HG03025 (cell line): ENCODE data around the gene TSPAN31.
"Not testable (repeated sequence)": the region's sequence is repeated elsewhere in the genome, so short reads cannot be mapped to it uniquely, and the experiment has no call there.

Experiments
- ATAC-seq: cut with Tn5 transposase; IDR thresholded peaks from one replicate; pipeline ENCODE4 v1.9.1; 2021; ENCODE audit warnings: mild to moderate bottlenecking, moderate library complexity; ENCODE audit not compliant: unreplicated experiment, low FRiP score

TSPAN31 gene

DNA sequence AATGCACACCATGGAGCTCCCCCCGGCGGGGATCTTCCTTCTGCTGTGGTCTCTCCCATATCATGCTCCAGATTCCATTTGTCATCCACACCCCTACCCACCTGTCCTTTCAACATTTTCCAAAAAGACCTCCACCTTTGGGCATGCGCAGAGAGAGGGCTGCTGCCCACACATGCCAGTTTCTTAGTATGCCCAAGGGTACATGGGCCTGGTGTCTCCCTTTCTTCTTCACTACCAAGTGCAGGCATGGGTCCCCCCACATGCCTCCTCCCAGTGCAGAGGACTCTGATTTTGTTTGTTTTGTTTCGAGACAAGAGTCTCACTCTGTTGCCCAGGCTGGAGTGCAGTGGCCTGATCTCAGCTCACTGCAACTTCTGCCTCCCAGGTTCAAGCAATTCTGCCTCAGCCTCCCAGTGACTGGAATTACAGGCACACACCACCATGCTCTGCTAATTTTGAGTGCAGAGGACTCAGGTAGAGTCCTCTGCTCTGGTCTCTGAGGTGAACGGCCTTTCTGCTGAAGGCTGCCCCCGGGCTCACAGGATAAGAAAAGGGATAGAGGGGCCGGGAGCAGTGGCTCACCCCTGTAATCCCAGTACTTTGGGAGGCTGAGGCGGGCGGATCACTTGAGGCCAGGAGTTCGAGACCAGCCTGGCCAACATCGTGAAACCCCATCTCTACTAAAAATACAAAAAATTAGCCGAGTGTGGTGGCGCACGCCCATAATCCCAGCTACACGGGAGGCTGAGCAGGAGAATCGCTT, 22.8 kb upstream of the TSPAN31 start:
- ATAC-seq: not testable (repeated sequence)

DNA sequence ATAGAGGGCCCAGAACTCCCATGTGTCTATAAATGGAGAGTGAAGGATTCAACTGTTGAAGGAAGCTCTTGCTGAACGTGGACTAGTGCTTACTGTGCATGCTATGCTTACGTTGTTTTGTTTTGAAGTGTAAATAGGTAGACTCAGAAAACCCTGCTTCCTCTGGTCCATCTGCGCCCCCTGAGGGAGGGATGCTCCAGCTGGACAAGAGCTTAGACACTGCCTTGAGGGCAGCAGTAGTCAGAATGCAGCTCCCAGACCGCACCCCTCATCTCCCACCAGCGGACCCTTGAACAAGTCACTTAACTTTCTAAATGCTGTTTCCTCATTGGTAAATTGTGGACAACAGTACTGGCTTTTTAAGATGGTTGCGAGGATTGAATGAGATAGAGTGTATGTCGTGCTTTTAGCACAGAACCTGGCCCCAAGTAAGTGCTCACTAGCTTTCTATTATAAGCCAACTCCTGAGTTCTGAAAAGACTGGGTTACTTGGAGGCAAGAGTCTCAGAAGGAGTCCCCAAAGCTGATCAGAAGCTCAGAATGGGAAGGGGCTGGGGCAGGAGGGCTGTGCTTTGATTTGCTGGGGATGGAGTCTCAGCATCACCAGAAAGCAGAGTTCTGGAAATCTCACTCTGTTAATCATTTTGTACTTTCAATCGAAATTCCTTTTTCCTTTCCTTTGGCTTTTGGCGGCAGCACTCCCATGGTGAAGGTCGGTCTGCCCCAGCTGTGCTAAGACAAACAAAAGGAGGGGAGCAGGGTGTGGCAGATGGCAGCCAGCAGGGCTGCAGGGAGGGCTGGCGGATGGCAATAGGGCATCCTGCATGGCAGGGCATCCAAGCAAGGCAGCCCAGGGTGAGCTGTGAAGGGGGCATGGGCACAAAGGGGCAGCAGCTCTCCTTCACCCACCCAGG, 21.9 kb upstream of the TSPAN31 start:
- ATAC-seq: no peak

DNA sequence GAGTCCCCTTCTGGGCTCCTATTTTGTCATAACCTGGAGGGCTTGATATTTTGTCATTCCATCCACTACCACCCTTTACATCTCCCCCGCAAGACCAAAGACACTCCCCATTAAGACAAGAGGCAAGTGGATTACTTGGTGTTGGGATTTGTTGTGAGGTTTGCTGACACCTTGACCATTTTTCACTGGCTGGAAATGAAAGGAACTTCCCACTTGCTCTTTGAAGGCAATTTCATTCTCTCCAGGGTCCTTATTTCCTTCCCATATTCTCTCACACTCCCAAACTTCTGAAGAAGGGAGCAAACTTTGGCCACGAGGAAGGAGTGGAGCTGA, 21.2 kb upstream of the TSPAN31 start:
- ATAC-seq: no peak

DNA sequence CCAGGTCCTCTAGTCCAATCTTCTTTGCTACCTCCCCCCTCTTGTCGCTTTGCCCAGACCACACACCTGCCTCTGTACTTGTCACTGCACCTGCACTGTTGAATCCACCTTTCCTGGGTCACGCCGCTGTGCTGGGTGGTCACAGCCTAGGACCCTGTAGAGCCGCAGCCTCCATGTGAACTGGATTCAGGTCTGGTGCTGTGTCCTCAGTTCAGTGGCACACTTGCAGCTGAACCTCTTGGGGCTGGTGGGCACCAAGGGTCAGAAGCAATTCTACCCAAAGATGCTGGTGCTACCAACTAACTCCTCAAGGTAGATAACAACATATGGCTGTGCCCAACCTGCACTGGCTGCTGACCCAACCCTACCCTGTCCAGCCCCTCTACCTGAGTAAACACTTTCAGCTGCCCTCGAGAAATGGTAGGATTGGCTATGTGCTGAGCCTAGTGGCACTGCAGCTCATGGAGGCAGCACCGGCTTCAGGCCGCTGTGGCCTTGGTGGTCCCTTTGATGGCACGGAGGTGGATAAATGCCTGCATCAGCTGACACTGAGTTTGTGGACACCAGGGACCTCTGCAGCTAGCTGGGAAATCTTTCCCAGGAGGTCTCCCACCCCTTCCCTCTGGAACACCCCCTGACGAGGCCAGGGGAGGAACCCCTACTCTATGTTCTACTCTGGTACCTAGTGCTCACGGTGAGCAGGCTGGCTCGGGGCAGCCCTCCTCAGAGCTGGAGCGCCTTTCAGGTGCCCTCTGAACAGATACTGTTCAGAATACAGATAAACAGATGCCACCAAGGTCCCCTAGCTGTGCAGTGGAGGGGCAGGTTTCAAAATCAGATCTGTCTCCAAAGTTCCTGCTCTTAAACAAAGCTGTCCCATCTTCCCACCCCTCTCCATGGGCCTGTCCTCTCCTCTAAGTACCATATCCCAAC, 20.6 kb upstream of the TSPAN31 start:
- no peak for ATAC-seq

DNA sequence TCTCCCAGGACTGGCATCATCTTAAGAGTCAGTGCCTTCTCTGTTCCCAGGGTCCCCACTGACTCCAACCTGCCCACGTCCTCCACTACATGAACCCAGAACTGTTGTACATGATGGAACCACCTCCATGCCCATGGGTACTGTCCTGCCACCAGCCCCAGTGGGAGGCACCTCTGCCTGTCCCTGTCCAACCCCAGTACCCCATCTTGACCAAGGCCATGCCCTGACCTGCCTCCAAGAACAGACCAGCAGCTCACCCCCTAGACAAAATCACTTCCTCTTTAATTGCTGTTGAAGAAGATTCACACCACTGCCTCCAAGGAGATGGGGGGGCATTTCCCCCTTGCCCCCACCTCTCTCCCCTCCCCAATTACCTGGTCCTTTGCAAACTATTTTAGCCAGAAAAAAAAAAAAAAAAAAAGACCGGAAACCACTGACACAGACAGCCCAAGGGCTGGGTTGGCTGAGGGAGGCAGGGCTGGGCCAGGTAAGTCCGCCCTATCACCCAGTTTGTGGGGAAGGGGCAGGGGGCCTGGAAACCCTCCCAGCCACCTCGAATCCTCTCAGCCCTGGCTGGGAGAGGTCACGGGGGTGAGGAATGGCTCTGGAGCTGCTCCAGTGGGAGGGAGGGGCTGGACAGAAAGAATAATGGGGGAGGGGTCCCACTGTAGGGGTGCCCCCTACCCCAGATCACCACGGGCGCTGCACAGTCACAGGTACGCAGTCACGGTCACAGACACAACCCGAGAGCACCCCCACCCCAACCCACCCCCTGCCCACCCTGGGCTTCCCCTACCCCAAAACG, 19.7 kb upstream of the TSPAN31 start:
- no peak for ATAC-seq

DNA sequence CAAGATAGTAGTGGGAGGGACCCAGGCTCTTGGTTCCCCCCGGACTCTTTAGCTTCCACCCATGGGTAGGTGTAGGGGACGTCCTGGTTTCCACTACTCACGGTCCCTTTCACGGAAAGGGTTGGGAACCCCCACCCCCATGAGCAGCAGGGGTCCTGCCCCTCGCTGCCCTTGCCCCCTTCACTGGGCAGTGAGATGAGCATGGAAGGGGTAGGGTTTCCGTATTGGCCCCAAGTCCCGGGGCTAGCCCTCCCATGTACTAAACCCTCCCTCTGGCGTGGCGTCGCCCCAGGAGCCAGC, 19.0 kb upstream of the TSPAN31 start:
- ATAC-seq: no peak

DNA sequence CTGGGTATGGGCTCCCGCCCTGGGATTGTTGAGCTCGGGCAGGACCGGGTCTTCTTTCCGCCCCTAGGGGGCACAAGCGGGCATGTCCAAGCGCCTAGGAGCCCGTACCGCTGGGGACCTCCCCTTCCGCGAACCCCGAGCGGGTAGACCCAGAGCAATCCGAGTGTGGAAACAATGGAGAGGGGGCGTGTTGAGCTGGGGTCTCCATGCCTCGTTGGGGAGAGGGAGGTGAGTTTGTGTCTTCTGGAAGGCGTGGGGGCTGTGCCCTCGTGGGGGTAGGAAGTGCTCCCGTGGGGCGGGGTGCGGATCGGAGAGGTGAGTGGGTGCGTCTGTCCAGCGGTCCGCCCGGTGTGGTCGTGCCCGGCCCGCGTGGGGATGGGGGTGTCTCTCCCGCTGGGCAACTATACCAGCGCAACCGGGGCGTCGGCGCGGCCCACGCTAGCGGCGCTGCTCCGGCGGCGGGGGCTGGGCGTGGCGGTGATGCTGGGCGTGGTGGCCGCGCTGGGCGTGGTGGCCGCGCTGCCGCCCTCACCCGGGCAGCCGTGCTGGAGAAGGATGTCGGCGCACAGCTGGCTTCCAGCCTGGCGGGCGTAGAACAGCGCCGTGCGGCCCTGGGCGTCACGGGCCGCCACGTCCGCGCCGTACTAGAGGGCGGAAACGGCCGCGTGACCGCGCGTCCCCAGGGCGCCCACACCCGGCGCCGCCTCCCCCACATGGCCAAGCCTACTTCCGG, 18.5 kb upstream of the TSPAN31 start:
- peak; percentile 54 for ATAC-seq

DNA sequence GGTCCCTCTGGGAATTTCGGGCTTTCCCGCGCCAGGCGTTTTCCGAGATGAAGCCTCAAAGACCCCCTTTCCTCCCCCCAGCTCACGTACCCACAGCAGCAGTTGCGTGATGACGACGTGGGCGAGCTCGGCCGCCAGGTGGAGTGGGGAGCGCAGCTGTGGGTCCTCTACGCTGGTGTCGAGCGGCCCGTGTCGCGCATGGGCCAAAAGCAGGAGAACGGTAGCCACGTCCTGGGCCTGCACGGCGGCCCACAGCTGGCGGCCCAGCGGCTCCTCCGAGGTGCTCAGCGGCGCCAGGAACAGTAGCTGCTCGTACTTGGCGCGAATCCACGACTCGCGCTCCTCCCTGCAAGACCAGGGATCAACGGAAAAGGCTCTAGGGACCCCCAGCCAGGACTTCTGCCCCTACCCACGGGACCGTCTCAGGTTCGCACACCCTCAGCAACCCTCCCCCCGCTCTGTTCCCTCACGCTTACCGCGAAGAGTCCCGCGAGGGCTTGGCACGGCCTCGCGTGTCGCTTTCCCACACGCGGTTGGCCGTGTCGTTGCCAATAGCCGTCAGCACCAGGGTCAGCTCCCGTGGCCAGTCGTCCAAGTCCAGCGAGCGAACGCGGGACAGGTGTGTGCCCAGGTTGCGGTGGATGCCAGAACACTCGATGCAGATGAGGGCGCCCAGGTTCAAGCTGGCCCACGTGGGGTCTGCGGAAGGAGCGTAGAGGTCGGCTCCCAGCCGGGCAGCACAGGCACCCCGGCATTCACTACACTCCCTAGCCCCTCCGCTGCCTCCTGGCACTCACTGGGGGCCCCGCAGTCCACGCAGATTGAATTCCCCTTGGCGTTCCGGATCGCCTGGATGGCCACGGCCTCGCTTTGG, 17.7 kb upstream of the TSPAN31 start:
- ATAC-seq: peak; percentile 6

DNA sequence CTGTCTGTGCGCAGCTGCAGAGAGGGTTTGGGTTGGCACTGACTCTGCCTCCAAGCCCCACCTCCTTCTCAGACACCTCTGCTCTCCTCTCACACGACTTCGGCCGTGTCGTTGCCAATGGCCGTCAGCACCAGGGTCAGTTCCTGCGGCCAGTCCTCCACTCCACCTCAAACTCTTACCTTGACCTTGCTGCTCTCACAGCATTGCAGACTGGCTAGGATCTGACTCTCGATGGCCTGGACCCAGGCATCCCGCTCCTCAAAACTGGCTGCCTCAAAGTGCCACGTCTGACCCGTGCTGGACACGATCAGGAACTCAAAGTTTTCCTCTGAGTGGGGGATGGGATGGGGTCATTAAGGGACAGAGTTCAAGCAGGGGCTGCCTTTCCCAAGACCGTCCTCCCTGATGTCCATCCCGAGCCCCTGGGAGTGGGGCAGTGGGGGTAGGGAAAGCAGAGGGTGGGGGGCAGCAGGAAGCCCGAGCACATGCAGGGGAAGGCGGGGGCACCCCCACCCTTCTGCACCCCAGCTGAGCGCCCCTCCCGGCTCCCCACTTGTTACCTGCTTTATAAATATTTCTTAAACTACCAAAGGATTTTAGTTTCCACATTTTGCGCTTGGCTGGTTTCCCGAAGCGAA, 17.0 kb upstream of the TSPAN31 start:
- ATAC-seq: no peak

DNA sequence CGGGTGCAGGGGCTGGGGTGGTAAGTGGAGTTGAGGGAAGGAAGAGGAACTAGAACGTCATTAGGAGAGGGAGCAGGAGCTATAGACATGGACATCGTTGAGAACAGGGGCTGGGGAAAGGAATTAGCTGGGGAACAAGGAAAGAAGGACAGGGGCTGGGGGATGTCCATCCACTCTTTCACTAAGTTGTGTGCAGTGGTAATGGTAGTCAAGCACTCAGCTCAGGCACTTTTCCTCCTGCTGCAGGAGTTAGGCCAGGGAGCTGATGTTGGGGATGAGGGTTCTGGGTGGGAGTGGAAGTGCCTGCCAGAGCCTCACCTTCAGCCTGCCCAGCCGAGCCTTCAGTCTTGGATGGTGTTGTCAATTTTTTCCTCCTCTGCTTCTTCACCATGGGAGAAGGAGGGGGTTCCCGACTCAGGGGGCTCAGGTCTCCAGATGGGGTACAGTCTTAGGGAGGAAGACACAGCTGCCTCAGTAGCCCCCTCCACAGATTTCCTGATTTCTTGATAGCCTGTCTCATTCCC, 15.5 kb upstream of the TSPAN31 start:
- no peak for ATAC-seq

DNA sequence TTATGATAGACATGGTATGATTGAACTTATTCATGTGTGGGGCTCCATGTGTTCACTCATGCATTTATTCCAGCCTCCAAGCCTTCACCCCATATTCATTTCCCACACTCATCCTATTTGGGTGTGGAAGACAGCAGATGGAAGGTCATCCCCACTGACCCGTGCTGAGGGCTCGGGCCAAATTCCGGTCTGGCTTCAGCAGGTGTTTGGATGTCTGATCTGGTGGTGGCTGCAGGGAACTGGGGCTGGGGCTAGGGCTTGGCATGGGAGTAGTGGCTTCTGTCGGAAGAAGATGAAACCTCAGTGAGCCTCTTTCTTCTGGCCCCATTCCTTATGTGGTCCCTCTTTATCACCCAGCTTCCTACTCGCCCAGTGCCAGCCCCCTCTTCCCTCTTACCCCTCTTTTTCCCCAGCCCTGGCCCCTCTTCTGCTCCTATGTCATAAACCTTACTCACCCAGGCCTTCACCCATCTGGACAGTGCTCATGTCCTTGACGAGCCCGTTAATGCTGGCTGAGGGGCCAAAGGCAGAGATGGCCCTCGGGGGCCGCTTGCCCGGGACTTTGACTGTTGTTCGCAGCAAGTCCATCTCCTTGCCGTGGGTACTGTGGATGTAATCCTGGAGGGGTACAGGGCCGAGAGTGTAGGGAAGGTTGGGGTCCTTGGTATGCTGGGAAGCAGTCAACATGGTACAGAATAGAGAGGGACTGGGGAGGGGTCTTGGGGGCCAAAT, 14.3 kb upstream of the TSPAN31 start:
- no peak for ATAC-seq

DNA sequence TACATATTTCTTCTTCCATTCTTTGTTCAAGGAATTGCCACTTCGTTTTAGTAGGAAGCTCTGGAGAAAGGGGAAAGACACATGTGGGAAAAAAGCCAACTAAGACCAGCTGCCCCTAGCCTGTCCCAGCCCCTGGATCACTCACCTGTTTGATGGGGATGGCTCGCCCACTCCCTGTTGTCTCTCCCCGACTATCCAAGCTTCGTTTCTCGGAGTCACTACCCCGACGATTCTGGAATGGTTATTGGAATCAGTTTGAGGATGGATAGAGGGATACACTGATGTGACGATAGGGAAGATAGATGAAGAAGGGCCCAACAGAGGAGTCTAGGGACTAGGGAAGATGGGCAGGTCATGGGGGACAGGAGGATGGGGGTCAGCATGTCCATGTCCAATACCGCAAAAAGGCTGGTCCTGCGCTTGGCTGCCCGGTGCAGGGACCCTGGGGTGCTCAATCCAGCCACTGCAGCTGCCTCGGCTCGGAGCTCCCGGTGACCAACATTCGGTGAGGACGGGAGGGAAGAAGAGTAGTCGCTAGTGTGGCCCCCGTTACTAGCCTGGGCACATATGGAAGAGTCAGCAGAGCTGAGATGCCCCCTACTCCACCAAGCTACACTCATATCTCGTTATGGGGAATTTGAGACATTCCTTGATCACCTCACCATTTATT, 13.3 kb upstream of the TSPAN31 start:
- no peak for ATAC-seq

DNA sequence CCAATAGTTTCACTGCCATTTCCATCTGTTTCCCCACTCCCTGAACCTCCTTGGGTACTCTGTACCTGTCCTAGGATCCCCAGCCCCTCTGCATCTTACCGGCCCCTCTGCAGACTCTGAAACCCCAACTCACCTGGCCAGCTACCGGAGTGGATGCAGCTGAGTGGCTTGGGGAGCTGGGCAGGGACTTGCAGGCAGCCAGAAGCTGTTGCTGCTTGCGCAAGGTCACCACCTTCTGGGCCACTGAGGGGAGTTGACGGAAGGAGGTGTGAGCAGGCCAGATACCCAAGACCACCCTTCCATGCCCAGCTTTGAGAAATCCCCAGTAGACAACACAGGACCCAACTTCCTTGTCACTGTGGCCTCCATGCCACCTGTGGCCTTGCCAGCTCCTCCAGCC, 12.6 kb upstream of the TSPAN31 start:
- no peak for ATAC-seq

DNA sequence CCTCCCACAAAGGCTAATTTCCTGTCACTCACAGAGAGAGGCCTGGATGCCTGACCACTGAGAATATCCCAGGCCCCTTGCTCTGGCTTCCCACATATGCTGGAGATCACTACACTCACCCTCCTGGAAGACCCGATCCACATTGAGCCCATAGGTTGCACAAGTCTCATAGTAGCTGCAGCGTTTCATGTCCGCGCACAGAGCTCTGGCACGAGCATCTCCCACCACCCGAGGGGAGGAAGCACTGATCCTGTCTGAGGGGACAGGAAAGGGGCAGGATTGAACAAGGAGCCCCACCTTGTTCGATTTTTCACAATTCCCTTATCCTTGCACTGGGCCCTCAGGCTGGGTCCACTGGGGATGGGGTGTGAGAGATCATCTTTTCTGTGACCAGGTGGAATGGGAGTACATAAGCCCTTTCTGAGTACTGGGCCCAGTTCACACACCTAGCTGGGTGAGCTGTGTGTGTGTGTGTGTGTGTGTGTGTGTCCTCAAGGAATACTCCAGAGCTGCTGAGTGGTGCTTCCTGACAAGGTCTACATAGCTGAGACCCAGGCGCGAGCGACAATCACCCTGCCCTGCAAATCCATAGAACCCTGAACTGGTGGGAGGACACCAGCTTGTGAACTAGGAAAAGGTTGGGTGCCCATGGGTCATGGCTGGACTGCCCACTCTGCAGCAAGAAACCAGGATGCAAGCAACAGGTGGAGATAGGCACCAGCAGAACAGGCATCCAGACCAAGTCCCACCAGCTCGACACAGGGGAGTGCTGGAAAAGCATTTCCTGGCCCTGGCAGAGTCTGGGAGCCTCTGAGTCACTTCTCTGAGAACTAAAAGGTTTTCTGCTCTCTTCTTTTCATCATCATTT, 11.9 kb upstream of the TSPAN31 start:
- ATAC-seq: no peak

DNA sequence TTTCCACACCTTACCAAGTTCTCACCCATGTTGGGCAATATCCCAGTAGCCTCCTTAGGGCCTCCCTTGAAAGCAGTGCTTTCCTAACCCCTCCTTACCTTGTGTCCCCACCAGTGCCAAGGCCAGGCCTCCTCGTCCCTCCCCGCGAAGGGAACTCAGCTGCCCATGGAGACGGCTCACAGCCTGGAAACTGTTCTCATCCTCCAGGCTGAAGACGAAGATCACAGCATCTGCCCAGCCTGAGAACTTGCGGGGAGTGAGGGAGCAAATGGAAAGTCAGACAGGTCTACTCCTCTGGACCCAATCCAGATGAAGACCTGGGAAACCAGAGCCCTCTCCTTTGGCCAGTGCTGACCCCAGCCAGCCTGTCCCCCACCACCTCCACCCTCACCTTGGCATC, 10.9 kb upstream of the TSPAN31 start:
- no peak for ATAC-seq

DNA sequence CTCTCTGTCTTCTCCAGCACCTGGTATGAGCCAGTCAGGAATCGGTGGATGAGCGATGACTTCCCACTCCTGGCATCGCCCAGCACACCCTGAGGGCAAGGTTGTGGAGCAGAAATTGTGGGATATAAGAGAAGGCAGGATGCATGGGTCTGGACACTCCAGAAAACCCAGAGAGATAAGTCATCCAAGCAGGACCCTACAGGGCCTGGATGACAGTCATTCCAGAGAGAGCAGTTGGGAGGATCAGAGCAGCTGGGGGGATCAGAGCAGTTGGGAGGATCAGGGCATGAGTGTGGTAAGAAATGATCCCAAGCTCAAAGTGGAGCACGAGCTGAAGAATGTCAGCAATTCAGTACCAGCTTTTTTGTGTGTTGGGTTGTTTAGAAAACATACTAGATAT, 10.2 kb upstream of the TSPAN31 start:
- no peak for ATAC-seq
